Germinal center (tissue), 1 donor: ENCODE results near the gene ALK.

Source experiments
- DNase-seq: peaks from one replicate; pipeline ENCODE4 v3.0.0; 2012; ENCODE audit warnings: mixed read lengths, low spot score

ALK gene

DNA sequence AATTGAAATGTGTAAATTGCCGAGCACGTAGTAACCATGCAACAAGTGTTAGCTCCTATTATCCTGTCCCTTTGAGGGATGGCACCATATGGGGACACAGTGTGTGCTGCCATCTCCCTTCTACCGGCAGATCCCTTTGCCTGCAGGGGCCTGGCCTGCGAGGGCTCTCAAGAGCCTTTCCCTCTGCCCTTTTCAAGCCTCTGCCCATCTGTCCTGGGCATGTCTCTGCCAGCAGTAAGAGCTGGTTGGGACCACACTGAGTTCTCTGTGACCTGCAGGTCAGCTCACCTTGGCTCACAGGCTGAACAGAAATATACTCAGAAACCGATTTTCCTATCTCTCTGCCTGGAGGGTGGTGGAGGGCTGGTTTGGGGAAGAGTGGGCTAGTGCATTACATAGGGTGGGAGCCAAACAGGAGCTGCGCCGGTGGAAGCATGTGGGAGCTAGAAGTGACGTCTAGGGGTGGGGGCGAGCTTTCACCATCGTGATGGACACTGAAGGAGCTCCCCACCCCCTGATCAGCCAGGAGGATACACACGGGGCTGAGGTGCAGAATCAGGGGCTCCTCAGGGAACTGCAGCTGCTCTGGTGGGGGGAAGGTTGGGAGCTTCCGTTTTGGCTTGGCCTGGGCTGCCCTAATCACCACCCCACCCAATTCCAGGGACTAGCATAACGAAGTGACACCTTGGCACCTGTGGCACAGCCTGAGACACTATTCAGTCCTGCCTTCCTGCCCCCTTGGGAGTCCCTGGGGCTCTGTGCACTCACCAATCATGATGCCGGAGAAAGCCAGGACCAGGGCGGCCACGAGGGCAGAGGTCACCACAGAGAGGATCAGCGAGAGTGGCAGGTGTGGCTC lies 696.5 kb downstream of the ALK start:
- no peak for DNase-seq

DNA sequence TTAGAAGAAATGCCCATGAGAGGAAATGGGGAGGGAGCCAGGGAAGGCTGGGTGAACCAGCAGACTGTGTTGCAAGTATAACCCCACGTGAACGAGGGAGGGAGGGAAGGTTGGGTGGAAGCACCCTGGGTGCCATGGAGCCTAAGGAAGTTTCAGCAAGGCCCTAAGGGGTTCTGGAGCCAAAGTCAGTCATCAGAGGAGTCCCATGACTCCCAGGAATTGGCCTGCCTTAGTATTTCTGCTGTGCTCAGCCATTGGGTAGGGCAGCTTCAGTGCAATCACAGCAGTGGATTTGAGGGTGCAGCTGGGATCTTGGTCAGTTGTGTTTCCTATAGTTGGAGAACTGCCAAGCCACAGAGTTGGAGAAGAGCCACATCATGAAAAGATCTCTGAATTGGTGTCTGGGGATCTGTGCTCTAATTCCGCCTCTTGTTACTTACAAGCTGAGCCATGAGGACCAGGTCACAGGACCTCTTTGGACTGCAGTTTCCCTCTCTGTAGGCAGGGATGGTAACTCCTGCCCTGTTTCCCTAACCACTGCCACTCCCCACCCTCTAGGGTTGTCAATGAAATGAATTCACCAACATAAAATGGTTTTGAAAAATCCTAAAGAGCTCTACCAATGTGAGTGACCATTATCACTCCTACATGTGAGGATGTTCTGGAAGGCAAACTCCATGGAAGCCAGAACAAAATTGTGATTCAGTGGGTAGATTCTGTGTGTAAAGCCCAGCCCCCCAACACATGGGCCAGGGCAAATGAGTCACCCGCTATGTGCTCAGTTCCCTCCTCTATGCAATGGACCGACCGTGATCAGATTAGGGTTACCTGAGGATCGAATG lies 697.3 kb downstream of the ALK start:
- DNase-seq, result no peak

DNA sequence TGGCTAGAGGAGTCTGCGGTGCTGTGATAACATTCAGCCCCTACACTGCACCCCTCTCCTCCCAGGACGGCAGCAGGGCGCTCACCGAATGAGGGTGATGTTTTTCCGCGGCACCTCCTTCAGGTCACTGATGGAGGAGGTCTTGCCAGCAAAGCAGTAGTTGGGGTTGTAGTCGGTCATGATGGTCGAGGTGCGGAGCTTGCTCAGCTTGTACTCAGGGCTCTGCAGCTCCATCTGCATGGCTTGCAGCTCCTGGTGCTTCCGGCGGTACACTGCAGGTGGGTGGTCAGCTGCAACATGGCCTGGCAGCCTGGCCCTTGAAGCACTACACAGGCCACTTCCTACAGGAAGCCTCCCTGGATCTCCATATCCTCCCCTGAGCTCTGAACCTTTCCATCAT lies 698.1 kb downstream of the ALK start:
- DNase-seq, result no peak

DNA sequence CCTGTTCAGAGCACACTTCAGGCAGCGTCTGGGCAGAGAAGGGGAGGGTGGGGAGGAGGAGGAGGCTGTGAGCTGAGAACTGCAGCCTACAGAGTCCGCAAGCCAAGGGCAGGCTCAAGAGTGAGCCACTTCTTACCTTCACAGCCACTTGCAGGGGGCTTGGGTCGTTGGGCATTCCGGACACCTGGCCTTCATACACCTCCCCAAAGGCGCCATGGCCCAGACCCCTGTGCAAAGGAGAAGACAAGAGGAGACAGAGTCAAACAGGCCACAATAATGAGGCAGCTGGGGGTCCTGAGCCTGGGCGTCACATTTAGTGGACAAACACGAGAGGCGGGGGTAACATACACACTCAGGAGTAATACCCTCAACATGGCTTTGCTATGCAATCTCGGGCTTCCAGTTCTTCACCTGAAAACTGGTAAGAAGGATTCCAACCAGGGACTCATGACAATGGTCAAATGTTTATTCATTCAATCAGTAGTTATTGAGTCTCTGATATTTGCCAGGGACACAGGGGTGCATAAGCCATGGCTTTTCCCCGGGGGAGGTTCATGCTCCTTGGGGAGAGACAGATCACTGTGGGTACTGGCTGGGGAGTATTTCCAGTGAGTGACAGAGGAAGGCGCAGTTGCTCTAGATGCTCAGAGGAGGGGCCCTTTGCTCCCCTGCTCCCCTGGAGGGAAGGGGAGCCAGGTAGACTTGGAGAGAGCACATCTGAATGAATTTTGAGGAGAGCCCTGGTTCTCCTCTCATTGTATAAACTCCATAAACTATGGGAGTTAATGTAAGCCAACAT lies 698.8 kb downstream of the ALK start:
- no peak for DNase-seq

DNA sequence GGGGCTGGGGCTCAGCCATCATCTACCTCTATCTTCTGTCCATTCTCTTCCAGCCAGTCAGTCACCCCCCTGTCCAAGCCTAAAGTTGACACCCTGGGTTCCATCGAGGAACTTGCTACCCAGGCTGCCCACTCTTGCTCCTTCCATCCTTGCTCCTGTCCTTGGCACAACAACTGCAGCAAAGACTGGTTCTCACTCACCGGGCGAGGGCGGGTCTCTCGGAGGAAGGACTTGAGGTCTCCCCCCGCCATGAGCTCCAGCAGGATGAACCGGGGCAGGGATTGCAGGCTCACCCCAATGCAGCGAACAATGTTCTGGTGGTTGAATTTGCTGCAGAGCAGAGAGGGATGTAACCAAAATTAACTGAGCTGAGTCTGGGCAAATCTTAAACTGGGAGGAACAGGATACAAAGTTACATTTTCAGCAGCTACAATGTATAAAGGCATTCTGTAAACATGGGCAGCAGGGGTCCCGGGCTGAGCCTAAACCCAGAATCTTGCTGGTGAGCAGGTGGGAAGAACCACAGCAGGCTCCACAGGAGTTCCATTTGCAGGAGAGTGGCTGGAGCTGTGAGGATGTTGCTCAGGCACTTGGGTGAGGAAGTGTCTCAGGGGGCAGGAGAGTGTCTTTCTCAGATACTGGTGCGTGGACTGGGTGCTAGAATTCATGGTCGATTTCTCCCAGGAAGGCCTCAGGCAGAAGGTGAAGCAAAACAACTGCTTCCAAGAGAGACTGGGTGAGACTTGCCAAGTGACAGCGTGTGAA lies 700.7 kb downstream of the ALK start:
- no peak for DNase-seq

DNA sequence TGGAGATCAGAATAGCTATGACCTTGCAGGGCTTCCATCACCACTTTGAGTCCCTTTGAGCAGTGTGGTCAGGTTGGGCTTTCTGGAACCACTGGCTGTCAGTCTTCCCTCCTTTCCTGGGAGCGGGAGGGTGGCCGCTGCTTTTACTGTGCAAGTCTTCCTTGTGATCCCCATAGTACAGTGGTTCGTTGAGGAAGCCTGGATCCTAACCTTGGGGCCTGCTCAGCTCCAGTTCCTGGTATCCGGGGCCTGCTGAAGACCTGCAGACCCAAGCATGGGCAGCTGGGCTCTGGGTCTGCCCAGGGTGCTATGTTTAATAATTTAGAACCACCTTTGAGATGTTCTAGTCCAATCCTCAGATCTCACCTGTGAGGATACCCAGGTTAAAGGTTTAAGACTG lies 702.0 kb downstream of the ALK start:
- DNase-seq, result no peak

DNA sequence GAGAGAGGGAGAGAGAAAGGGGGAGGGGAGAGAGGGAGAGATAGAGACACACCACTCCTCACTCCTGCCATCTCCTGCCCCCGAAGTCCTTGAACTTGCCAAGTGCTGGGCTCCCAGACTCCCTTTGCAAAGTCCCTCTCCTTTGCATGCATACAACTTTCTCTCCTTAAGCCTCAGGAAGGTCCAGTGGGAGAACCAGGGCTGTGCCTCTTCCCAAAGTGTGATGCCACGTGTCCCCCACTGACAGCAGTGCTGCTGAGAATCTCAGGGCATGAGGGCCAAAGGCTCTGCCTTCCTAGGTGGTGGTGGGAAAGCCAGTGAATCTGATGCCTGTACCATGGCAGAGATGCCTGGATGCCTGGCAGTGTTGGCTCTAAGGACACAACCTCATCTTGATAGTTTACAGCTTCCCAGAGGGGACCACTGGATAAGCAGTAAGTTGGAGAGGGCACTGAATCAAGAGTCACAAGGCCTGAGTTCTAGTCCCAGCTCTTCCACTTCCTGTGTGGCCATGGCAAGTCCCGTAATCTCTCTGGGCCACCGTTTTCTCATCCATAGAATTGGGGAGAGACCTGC lies 702.7 kb downstream of the ALK start:
- DNase-seq, result no peak

DNA sequence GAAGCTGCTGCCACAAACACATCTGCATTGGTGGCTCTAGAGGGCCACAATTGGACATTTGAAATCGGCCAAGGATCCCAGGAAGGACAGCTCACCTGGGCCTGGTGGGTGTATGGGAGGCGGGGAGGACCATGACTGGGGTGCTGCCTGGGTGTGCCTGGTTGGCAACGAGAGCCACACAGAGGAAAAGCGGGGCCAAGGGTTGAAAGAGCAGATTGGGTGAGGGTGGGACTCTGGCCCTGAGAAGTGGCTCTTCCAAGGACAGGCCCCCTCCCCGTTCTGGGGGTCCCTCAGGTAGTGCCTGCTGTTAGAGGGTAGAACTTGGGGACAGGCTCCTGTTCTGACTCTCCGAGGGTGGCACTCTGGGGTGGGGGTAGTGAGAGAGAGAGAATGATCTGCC lies 703.3 kb downstream of the ALK start:
- DNase-seq, result no peak

DNA sequence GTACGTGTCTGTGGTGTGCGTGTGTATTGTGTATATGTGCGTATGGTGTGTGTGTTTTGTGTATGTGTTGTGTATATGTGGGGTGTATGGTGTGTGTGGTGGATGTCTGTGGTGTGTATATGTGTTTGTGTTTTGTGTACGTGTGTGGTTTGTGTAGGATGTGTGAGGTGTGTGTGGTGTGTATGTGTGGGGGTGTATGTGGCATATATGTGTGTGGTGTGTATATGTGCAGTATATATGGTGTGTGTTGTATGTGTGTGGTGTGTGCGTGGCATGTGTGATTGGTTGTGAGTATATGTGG lies 704.8 kb downstream of the ALK start:
- DNase-seq, result no peak

DNA sequence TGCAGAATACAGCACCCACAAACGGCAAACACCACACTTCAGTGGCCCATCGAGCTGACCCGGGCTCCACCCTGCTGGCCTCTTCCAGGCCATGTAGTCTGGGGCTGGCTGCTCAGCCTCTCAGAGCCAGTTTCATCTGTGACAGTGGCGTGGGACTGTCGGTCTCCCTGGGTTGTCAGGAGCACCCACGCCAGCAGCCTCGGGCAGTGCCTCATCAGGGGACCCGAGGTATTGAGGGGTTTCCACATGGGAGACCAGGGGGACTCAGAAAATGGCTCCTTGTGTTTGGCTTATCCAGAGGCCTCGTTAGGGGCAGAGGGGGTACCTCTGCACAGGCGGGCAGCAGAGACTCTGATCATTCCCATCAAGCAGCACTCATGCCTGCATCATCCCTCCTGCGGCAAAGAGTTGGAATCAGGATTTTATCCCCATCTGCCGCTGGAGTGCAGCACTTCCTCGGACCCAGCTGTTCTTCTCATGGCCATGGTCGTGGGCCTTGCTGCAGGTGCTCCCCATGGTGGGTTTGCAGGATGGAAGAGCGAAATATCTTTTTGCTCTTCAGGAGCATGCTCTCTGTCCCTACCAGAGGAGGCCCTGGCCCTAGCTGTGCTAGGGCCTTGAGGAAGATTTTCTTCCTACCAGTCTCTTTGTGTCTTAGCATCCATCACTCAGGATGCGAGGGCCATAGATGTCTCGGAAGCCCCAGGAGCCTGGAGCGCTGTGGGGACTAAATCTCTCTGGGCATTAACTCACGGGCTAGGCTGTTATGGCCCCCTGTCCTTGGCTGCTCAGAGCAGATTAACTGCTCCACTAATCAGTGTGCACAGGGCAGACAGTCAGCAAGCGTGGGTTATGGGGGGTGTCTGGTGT lies 705.4 kb downstream of the ALK start:
- no peak for DNase-seq

DNA sequence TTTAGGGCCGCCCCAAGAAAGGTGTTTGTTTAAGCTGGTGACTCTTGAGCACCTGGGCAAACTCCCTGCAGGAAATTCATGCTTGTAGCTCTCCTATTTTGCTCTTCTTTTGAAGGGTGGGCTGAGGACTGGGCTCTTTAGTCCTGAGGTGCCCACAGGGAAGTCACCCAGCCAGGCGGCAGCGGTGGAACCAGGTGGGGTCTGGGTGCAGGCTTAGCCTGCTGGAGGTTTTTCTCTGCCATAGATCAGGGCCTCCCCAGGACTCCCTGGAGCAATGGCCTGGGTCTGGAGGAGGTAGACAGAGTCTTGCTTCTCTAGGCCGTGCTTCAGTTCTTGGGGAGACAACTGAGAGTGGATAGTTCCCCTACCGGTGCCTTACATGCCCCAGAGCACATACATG lies 706.3 kb downstream of the ALK start:
- no peak for DNase-seq

DNA sequence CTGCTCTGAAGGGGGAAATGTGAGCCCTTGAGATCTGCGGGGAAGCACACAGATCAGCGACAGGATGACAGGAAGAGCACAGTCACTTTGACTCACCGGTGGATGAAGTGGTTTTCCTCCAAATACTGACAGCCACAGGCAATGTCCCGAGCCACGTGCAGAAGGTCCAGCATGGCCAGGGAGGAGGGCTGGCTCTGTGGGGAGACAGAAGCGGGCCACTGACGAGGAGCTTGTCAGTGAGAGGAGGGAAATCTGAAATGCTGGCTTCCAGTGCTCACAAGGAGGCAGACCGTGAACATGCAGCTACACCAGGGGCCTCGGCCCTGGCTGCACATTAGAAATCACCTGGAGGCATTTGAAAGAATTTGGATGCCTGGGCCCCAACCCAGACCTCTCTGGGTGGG lies 707.5 kb downstream of the ALK start:
- no peak for DNase-seq

DNA sequence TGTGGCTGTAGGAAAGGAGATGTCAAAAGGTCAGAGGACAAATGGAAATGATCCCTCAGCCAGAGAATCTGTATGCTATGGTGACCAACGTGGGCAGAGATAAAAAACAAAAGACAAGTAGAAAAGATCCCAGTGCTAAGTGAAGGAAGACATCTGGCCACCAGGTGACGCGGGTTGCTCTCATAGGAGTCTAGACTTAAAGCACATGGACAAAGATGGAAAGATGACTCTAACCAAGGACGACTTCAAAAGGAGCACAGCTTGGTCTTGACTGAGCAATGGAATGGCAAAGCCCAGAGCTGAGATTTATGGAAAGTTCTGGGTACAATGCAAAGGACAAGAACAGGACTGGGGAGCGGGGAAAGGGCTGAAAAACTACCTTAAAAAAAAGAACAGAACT lies 709.4 kb downstream of the ALK start:
- no peak for DNase-seq

DNA sequence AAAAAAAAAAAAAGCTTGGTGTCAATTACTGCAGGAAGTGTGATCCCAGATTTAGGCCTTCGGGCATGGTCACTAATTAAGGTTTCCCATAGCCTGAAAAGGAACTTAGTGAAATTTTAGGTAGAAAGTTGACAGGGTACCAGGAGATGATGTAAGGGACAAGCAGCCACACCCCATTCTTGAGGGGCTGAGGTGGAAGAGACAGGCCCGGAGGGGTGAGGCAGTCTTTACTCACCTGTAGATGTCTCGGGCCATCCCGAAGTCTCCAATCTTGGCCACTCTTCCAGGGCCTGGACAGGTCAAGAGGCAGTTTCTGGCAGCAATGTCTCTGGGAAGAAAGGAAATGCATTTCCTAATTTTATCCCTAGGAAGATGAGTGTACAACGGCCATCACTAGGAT lies 711.8 kb downstream of the ALK start:
- DNase-seq, result no peak

DNA sequence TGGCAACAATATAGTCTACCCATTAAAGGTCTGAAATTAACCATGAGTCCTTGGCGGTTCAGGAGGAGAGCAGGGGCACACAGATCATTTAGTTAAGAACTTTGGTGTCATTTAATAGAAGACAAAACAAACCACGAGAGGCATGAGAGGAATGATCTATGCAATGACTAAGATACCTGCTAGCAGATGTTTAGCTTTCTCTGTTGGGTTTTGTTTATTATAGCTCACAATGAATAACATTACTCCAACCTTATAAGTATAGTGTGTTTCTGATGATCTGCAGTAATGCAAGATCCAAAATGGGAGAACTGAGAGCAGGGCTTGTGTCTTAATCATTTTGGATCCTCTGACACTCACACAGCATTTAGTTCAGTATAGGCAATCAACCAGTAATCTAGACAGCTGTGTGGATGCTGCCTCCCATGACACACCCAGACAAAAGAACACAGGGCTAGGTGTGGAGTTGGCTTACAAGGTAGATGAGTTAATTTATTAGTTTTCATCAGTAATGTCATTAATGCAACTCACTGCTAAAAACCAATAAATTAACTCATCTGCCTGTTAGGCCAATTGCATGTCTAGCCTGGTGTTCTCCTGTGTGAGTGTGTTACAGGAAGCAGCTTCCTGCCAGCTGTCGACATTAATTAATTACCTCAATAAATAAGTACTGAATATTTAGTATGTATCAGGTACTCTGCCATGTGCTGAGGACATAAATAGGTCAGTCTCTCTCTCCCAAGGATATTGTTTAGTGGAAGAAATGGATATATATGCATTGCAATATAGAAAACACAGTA lies 713.8 kb downstream of the ALK start:
- DNase-seq, result no peak

DNA sequence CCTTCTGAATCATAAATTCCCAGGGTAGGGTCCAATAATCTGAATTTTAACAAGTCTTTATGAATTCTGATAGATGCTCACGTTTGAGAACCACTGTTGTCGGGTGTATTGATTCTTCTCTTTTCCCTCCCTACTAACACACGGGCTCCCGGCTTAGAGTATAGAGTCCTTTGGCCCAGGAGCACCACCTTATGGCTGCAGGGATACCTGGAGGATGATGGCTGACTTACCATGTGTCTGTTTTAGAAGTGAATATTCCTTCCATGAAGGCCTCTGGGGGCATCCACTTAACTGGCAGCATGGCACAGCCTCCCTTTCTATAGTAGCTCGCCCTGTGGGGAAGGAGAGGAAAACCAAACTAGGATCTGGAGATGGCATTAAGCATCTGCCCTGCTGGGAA lies 714.4 kb downstream of the ALK start:
- no peak for DNase-seq

DNA sequence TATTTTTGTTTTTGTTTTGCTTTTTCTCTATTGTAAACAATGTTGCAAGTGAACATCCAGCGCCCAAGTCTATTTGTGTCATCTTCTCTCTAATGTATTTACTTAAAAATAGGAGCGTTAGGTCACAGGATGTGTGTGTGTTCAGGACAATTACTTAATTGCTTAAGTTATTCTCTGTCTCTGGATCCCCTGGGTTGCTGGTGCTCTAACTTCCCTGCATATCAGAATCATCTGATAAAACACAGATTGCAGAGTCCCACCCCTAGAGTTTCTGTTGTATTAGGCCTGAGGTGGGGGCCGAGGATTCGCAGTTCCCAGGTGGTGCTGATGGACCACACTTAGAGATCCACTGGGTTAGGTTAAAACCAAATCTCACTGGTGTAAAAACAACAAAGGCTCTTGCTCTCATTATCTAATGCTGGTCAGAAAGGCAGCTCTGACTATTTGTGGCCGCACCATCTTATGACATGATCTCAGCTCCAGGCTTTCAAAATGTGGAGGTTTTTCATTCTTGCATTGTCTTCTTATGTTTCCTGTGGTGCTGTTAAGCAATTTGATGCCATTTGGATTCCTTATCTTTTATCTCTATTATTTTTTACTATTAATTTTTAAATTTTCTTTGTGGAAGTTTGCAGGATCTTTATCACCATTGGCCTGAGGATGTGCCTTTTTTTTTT lies 718.4 kb downstream of the ALK start:
- no peak for DNase-seq

DNA sequence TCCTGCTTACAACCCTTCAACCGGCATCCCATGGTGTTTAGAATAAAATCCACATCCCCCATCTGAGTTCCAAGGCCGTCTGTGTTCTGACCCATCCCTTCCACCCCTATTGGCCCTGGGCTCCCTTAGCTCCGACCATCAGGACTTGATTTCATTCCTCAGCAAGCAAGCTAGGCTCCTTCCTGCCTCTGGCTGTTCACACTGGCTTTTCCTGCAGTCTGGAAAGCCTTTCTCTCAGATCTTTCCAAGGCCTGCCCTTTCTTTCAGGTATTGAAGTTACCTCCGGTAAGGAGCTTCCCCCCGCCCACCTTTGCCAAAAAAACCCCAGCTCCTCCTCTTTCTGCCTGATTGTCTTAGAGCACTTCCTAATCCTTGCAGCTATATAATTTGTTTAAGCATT lies 719.4 kb downstream of the ALK start:
- no peak for DNase-seq
